ENCODE data around the gene GPR12.

DNA sequence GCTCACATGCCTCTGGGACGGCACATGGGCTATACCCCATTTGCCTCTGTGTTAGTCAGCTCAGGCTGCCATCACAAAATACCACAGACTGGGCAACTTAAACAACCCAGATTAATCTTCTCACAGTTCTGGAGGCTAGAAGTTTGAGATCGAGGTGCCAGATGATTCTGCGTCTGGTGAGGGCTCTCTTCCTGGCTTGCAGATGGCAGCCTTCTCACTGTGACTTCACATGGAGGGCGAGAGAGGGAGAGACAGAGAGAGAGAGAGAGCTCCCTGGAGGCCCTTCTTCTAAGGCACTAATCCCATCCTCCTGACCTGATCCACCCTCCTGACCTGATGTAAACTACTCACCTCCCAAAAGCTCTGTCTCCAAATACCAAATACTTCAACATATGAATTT is 55.0 kb downstream of the GPR12 start:
- TF ChIP-seq, protein P1, sequence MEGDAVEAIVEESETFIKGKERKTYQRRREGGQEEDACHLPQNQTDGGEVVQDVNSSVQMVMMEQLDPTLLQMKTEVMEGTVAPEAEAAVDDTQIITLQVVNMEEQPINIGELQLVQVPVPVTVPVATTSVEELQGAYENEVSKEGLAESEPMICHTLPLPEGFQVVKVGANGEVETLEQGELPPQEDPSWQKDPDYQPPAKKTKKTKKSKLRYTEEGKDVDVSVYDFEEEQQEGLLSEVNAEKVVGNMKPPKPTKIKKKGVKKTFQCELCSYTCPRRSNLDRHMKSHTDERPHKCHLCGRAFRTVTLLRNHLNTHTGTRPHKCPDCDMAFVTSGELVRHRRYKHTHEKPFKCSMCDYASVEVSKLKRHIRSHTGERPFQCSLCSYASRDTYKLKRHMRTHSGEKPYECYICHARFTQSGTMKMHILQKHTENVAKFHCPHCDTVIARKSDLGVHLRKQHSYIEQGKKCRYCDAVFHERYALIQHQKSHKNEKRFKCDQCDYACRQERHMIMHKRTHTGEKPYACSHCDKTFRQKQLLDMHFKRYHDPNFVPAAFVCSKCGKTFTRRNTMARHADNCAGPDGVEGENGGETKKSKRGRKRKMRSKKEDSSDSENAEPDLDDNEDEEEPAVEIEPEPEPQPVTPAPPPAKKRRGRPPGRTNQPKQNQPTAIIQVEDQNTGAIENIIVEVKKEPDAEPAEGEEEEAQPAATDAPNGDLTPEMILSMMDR (IDR thresholded peaks at IDR 0.05) = no peak
- no peak for TF ChIP-seq POLR2AphosphoS5 (IDR thresholded peaks at IDR 0.05)
- TF ChIP-seq POLR2A (IDR thresholded peaks at IDR 0.05) = no peak
- no peak for TF ChIP-seq EP300 (IDR thresholded peaks at IDR 0.05)

Data from sigmoid colon (tissue), 4 donors.